ENCODE results near the gene CCDC92B.

DNA sequence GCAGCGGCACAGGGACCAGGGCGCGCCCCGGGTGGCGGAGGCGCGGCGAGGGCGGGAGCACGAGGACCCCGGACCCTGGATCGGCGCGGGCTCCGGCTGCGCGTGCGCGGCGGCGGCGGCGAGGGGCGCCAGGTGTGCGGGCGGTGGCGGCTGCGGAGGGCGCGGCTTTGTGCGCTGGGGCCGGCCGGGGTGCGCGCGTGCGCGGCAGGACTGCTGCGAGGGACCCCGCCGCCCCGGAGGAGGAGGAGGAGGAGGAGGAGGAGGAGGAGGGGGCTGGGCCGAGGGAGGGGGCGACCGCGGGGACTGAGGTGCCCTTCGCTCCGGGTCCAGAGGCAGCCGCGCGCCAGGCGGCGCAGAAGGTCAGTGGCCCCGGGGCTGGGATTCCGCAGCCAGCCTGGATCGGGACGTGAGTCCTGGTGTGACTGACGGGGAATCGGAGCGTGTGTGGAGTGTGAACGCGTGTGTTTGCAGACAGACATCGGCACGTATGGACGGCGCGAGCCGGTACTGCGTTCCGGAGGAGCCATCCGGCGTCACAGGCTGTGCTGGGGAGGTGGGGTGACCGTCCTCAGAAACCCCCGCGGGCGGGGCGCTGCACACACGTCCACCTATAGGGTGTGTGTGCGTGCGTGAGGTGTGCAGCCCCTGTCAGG is 27.3 kb upstream of the CCDC92B start:
- TF ChIP-seq, protein P1, sequence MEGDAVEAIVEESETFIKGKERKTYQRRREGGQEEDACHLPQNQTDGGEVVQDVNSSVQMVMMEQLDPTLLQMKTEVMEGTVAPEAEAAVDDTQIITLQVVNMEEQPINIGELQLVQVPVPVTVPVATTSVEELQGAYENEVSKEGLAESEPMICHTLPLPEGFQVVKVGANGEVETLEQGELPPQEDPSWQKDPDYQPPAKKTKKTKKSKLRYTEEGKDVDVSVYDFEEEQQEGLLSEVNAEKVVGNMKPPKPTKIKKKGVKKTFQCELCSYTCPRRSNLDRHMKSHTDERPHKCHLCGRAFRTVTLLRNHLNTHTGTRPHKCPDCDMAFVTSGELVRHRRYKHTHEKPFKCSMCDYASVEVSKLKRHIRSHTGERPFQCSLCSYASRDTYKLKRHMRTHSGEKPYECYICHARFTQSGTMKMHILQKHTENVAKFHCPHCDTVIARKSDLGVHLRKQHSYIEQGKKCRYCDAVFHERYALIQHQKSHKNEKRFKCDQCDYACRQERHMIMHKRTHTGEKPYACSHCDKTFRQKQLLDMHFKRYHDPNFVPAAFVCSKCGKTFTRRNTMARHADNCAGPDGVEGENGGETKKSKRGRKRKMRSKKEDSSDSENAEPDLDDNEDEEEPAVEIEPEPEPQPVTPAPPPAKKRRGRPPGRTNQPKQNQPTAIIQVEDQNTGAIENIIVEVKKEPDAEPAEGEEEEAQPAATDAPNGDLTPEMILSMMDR (IDR thresholded peaks at IDR 0.05; ENCODE audit: low read depth, low read length) = no peak
- TF ChIP-seq POLR2A (IDR thresholded peaks at IDR 0.05; ENCODE audit: extremely low read depth, insufficient read length) (no peak), MYC (IDR thresholded peaks at IDR 0.05; ENCODE audit: low read depth, low read length) (no peak), MAX (IDR thresholded peaks at IDR 0.05; ENCODE audit: low read depth, low read length) (no peak)

Measured in NB4 (cell line).